ENCODE results near the gene TNK2.

Gene TNK2

GRCh38 chr3:195909644-195910498, 1.5 kb upstream of the TNK2 start:
- TF ChIP-seq, protein P1, sequence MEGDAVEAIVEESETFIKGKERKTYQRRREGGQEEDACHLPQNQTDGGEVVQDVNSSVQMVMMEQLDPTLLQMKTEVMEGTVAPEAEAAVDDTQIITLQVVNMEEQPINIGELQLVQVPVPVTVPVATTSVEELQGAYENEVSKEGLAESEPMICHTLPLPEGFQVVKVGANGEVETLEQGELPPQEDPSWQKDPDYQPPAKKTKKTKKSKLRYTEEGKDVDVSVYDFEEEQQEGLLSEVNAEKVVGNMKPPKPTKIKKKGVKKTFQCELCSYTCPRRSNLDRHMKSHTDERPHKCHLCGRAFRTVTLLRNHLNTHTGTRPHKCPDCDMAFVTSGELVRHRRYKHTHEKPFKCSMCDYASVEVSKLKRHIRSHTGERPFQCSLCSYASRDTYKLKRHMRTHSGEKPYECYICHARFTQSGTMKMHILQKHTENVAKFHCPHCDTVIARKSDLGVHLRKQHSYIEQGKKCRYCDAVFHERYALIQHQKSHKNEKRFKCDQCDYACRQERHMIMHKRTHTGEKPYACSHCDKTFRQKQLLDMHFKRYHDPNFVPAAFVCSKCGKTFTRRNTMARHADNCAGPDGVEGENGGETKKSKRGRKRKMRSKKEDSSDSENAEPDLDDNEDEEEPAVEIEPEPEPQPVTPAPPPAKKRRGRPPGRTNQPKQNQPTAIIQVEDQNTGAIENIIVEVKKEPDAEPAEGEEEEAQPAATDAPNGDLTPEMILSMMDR (IDR thresholded peaks at IDR 0.05; ENCODE audit: low read depth, low read length, missing control alignments), result no peak
- no peak for DNase-seq (ENCODE audit: extremely low read depth, low read depth)
- H3K4me3 ChIP-seq (replicated peaks; ENCODE audit: low read depth, low read length), result peak overlapping the region; percentile 39

GRCh38 chr3:195908694-195909581, 587 bp upstream of the TNK2 start:
- peak overlapping the region; percentile 51 for H3K4me3 ChIP-seq (replicated peaks; ENCODE audit: low read depth, low read length)
- DNase-seq (ENCODE audit: extremely low read depth, low read depth), result no peak
- TF ChIP-seq, protein P1 (IDR thresholded peaks at IDR 0.05; ENCODE audit: low read depth, low read length, missing control alignments), result no peak

- TF ChIP-seq, protein P1 (IDR thresholded peaks at IDR 0.05; ENCODE audit: low read depth, low read length, missing control alignments), result no peak
- DNase-seq (ENCODE audit: extremely low read depth, low read depth), result no peak
- peak overlapping the region; percentile 51 for H3K4me3 ChIP-seq (replicated peaks; ENCODE audit: low read depth, low read length)
These were observed 742 bp downstream of the TNK2 start for GRCh38 chr3:195907684-195907933.

- no peak for DNase-seq (ENCODE audit: extremely low read depth, low read depth)
- TF ChIP-seq, protein P1 (IDR thresholded peaks at IDR 0.05; ENCODE audit: low read depth, low read length, missing control alignments), result no peak
- peak overlapping the region; percentile 51 for H3K4me3 ChIP-seq (replicated peaks; ENCODE audit: low read depth, low read length)
These were observed 1.3 kb downstream of the TNK2 start for GRCh38 chr3:195906865-195907683.

- H3K4me3 ChIP-seq (replicated peaks; ENCODE audit: low read depth, low read length), result peak overlapping the region; percentile 51
- TF ChIP-seq, protein P1 (IDR thresholded peaks at IDR 0.05; ENCODE audit: low read depth, low read length, missing control alignments), result no peak
- DNase-seq (ENCODE audit: extremely low read depth, low read depth), result no peak
These were observed 2.1 kb downstream of the TNK2 start for GRCh38 chr3:195905970-195906864.
